ENCODE measurements around the gene OSBPL8.

DNA sequence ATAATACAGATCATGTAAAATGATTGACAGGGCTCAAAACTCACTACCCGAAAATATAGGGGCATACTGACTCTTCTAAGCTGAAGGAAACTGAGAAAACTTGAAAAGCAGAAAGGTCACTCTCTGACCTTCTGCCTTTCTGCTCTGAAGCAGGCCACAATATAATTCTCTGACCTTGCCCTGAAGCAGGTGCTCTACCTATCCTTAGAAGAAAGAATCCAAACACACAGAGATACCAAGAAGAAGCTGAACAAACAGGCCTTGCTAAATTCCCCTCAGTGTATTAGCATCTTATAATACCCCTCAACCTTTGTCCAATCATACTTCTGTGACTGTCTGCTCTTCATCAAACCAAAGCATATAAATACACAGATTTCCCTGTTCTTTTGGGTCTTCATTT, 150.5 kb downstream of the OSBPL8 start:
- TF ChIP-seq, protein P1, sequence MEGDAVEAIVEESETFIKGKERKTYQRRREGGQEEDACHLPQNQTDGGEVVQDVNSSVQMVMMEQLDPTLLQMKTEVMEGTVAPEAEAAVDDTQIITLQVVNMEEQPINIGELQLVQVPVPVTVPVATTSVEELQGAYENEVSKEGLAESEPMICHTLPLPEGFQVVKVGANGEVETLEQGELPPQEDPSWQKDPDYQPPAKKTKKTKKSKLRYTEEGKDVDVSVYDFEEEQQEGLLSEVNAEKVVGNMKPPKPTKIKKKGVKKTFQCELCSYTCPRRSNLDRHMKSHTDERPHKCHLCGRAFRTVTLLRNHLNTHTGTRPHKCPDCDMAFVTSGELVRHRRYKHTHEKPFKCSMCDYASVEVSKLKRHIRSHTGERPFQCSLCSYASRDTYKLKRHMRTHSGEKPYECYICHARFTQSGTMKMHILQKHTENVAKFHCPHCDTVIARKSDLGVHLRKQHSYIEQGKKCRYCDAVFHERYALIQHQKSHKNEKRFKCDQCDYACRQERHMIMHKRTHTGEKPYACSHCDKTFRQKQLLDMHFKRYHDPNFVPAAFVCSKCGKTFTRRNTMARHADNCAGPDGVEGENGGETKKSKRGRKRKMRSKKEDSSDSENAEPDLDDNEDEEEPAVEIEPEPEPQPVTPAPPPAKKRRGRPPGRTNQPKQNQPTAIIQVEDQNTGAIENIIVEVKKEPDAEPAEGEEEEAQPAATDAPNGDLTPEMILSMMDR (IDR thresholded peaks at IDR 0.05), result no peak
- TF ChIP-seq POLR2A (IDR thresholded peaks at IDR 0.05), result no peak
- no peak for TF ChIP-seq POLR2AphosphoS5 (IDR thresholded peaks at IDR 0.05)
- TF ChIP-seq EP300 (IDR thresholded peaks at IDR 0.05), result no peak

Measured in stomach (tissue), 4 donors.